Mesenteric fat pad (tissue), 1 donor: Measurements from ENCODE around the gene MFSD6. TPM values are rescaled to one million over a fixed set of nuclear protein-coding genes. Genes with fewer than 3 reads are reported as not detected.
A peak's percentile ranks its signal among the peaks of the same experiment; 100 is the strongest.

Source experiments
- DNase-seq: peaks from one replicate; pipeline ENCODE4 v3.0.0-alpha.2; 2020; ENCODE audit warnings: low spot score
- total RNA-seq: library from RNA; stranded (reverse); fragmentation: NEBNext Ultra II Directional; extraction: Animal tissue kit (Norgen Biotek cat#: 25700); gene quantifications from one replicate; pipeline ENCODE4 v1.2.1, GENCODE V29; 2021
- donor health status: DM: yes; HTN: yes; CAD: no.

The MFSD6 gene
- total RNA-seq, 1 donor from 2014 or later = 18.1 TPM

GRCh38 chr2:190527214-190527613 lies 119.1 kb downstream of the MFSD6 start:
- no peak for DNase-seq

- no peak for DNase-seq
Measured at GRCh38 chr2:190527918-190528317, 119.8 kb downstream of the MFSD6 start.

GRCh38 chr2:190528521-190529001 lies 120.4 kb downstream of the MFSD6 start:
- DNase-seq = no peak

DNA sequence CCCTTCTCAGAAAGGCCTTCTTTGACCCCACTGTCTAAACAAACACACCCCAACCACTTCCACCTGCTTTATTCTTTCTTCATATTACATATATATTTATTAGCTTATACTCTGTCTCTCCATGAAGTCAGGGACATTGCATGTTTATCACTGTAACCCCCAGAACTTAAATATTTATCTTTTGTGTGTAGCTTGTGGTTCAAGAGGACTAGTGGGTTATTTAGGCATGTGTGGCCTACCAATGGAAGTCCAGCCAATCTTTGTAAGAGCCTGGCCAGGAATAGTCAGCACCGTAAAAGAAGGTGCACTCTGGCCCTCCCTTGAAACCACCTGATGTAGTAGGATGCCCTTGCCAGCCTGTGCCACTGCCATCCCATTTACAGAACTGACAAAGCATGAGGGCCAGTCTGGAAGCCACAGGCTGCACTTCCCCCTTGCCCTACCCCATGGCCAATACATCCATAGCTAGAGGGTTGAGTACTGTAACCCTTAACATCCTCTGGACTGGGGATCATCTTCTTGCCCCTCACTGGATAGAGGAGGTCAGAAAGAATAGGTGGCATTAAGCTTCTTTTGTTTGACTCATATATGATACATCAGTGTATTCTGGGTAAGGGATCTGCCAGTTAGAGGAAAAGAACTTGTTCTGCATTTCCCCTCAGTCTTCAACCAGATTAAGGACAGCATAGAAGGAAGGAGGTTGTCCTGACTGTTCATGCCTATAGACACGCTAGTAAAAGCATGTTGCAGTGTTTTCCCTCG lies 121.5 kb downstream of the MFSD6 start:
- no peak for DNase-seq

DNA sequence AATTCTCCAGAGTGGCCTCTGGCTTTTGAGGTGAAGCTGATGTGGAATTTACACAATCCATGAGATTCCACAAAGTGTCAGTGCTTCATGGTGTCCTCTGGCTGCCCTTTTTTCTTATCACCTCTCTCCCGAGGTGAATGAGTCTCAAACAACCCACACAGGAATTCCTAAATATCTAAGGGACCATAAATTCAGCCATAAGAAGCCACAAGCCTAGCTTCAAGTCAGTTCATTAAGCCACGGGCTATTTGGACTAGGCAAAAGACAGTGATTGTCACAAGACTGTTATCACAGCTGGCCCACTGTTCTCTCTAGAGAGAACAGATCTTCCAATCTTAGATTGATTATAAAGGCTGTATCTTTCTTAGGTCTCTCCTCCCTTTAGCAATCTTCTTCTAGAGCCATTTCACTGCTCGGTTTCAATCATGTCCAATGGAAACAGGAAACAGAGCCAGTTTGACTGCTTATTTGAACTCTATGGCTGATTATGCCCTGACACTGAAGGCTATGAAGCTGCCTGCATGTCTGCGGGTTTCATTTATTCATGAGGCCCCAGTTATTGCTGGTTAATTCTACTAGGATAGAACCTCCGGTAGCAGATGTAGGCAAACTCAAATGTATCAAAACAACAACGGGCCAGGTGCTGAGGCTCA lies 122.2 kb downstream of the MFSD6 start:
- DNase-seq = no peak

DNA sequence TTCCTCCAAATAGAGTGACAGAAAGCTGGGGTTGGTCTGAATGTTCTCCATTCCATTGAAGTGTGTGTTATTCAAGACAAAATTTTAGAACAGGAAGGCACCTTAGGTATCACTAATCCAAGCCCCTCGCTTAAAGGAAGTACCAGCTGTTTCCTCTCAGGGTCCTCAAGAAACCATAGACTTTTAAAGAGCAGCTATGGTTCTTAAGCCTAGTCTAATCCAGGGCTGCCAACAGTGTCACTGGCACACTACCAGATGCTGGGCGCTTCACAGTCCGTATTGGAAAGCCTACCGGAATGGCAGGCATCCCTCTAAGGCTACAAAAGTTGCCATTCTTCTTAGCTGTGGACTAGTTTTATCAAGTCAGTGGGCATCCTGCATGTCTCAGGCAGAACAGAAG lies 124.4 kb downstream of the MFSD6 start:
- DNase-seq = no peak

- DNase-seq = no peak
Measured at GRCh38 chr2:190533175-190533967, 125.2 kb downstream of the MFSD6 start.

- no peak for DNase-seq
Measured at GRCh38 chr2:190533968-190534309, 125.8 kb downstream of the MFSD6 start.

- DNase-seq = peak; percentile 93
Measured at GRCh38 chr2:190534310-190535120, 126.4 kb downstream of the MFSD6 start, which contains the start of gene NEMP2. Gene NEMP2, minus strand, starts transcription at chr2:190534722. Its CDS starts 67 bp downstream, at chr2:190534655.

DNA sequence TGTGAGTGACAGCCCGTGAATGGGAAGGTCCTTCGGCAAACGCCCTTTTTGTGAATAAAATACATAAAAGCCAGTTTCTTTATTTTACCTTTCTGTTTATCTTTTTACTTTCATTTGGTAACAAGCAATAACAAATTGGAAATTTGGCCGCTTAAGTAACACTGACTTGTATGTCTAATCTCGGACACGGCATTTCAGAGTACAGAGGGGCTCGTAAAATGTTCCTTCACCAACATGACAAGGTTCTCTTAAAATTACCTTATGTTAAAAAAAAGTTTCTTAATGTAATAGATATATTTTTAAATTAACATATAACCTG lies 126.9 kb downstream of the MFSD6 start:
- DNase-seq = no peak

DNA sequence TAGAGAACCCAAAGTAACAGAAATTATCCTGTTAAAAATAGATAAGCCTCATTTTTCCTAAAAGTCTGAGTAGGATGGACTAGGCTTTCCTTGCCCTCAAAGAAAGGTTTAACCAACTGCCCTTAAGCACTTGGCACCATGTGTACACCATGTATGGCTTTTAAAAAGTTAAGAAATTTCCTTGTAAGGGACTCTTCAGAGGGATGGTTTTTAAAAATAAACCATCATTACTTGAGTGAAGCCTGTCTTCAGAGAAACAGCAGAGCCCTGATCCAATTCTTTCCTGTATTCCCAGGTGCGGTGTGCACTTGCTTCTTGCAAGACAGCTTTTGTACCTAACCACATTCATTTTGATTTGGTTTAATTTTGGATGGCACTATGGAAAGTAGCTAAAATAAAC lies 127.4 kb downstream of the MFSD6 start:
- no peak for DNase-seq

DNA sequence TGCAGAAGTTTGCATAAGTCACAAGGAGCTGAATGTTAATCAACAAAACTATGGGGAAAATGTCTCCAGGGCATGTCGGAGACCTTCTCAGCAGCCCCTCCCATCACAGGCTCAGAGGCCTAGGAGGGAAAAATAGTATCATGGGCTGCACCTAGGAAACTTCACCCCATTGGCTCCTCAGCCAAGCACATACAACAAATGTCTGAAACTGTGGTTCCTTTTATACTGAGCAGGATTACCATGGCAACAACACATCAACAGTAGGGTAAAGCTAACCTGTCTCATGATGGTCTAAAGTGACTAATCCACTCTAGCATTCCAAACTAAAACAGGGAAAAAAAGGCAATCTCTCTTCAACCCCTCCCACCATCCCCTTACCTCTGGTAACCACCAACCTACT lies 129.6 kb downstream of the MFSD6 start:
- no peak for DNase-seq

- DNase-seq = no peak
Measured at GRCh38 chr2:190538201-190538600, 130.0 kb downstream of the MFSD6 start.

DNA sequence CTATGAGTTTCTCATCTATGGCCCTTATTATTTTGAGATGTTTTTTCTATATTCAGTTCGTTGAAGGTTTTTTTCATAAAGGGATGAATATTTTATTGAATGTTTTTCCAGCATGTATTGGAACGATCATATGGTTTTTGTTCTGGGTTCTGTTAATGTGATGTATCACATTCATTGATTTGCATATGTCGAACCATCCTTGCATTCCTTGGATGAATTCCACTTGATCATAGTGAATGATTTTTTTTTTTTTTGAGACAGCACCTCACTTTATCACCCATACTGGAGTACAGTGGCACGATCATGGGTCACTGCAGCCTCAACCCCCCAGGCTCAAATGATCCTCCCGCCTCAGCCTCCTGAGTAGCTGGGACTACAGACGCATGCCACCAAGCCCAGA lies 131.9 kb downstream of the MFSD6 start:
- no peak for DNase-seq

DNA sequence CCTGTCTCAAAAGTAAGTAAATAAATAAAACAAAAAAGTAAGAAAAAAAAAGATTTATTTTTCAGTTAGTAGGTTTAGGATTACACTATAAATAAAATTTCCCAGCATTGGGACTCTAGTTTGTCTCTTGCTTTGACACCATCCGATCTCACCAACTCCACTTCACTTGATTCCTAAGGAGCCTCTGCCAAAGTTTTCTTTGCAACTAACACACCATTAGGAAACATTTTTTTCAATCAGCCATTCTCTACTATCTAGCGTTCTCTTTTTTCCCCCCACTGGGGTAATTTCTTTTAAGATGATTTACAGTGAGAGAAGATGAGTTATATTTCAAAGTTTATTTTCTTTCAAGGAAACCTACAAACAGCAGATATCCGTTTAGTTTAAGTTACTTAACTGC lies 136.9 kb downstream of the MFSD6 start:
- DNase-seq = no peak

DNA sequence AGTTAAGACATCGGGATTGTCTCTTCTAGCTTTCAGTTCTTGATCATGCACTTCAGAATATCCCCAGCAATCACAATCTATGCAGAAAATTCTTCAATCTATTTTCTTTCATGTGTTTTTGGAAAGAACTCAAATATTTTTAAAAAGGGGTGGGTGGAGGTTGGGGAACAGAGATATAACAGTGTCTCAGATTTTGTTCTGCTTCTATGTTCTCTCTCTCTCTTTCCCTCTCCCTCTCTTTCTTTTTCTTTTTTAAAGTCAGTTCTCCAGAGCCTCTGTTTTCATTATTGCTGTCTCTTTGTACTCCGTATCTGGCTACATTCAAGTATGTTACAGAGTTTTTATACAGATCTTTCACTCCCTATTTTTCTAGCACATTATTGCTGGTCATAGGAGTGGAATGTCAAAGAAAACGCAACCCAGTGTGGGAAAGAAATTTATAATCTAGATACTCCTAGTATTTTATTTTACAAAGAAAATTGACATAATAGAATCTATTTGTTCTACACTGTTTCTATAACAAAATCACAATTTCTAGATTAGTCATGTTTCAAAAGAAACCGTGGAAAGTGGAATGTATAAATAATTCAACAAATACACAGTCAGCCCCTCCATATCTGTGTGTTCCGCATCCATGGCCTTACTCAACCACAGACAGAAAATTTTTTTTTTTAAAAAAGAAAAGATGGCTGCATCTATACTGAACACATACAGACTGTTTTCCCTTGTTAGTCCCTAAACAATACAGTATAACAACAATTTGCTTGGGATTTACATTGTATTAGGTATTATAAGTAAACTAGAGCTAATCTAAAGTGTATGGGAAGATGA lies 137.6 kb downstream of the MFSD6 start:
- DNase-seq = no peak

DNA sequence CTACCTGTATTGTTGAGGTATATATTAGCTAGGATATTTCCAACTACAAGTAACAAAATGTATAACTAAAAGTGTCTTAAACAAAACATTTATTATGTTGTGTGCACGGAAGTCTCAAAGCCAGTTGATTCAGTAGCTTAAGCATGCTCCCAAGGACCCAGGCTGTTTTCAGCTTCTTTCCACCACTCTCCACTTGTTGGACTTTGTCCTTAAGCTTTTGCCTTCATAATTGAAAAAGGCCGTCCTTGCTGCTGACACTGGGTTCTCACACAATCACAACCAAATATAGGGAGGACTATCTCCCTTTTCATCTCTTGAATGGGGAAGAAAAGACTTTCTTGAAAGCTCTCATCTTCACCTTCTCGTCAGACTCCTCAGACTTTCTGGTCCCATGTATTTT lies 138.6 kb downstream of the MFSD6 start:
- no peak for DNase-seq

DNA sequence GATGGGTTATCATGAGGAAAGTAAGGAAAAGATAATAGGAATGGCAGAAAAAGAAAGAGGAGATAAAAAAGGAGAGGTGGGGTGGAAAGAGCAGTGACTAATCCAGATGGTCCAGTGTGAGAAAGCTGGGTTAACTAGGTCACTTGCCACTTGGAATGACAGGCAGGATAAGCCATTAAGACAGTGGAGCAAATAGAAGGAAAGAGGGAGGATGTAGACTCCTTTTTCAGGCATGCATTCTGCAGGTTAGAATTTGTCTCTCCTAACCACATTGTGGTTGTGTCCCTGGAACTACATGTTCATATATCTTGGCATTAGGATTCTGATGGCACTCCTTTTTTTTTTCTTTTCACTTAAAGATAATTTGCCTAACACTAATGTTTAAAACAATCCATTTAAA lies 139.7 kb downstream of the MFSD6 start:
- no peak for DNase-seq

DNA sequence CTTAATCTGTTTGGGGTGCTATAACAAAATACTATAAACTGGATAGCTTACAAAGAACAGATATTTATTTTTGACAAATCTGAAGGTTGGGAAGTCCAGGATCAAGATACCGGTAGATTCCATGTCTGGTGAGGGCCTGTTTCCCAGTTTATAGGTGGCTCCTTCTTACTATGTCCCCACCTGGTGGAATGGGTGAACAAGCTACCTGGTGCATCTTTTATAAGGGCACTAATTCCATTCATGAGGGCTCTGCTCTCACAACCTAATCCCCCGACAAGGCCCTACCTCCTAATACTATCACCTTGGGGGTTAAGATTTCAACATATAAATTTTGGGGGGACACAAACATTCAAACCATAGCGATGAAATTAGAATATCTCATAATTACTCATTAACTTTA lies 142.0 kb downstream of the MFSD6 start:
- no peak for DNase-seq
